B cell (primary cell): ENCODE measurements around the gene STRBP. TPM values are rescaled to one million over a fixed set of nuclear protein-coding genes. Genes with fewer than 3 reads are reported as not detected.

Experiments used
- ATAC-seq: fragments of 200-7000 bp; cut with Tn5 transposase; one replicate; pipeline ENCODE4 v1.10.0; 2021; ENCODE audit warnings: low read depth, mild to moderate bottlenecking, moderate number of reproducible peaks, moderate library complexity
- CTCF ChIA-PET: fragments of 350-600 bp; sonication (Branson Sonifier 250); formaldehyde crosslinking; loops from one replicate; lab custom pipeline; 2021; ENCODE audit warnings: antibody characterized with exemption, inconsistent platforms; lab: Charles Lee
- POLR2A ChIA-PET: fragments of 350-600 bp; sonication (Branson Sonifier 250); formaldehyde crosslinking; loops from one replicate; lab custom pipeline; 2021; ENCODE audit warnings: antibody characterized with exemption; lab: Charles Lee
- DNase-seq: peaks from one replicate; pipeline ENCODE4 v3.0.0; 2013
- H2AFZ ChIP-seq: 2 replicates; pipeline ENCODE4 v1.6.1; 2012; ENCODE audit warnings: mild to moderate bottlenecking, low read depth, low read length; ENCODE audit not compliant: insufficient read depth, poor library complexity, severe bottlenecking
- H3K27ac ChIP-seq, 2 donors: 1 replicate in 1 of 2; 2 replicates in 1 of 2; pipeline ENCODE4 v1.5.1; 2012 to 2013; ENCODE audit warnings: low read length in 2 of 2, mild to moderate bottlenecking in 2 of 2, moderate library complexity in 1 of 2
- H3K27me3 ChIP-seq, 4 experiments: fragments of 200-600 bp in 1 of 4; sonication (generic) in 1 of 4; replicated peaks in 1 of 4; 1 replicate in 2 of 4; 2 replicates in 2 of 4; pipeline versions ENCODE4 v1.6.1 to v1.7.0; 2013 to 2016; ENCODE audit warnings: low read length in 3 of 4, mild to moderate bottlenecking in 2 of 4, mixed read lengths in 1 of 4, moderate library complexity in 1 of 4; ENCODE audit not compliant: insufficient read depth in 4 of 4, control insufficient read depth in 3 of 4; ENCODE audit errors: control extremely low read depth in 1 of 4
- H3K36me3 ChIP-seq, 2 experiments: replicated peaks in 1 of 2; 1 replicate in 1 of 2; 2 replicates in 1 of 2; pipeline versions ENCODE4 v1.6.1 to v1.7.1; 2013; ENCODE audit warnings: low read length in 1 of 2; ENCODE audit not compliant: insufficient read depth in 2 of 2, control insufficient read depth in 1 of 2; ENCODE audit errors: control extremely low read depth in 1 of 2, extremely low read depth in 1 of 2
- H3K4me1 ChIP-seq, 2 donors: fragments of 200-600 bp in 1 of 2; sonication (generic) in 1 of 2; 1 replicate in 1 of 2; 2 replicates in 1 of 2; pipeline versions ENCODE4 v1.5.1 to v1.6.1; 2013 to 2017; ENCODE audit warnings: low read length in 2 of 2; ENCODE audit not compliant: control insufficient read depth in 2 of 2, insufficient read depth in 2 of 2
- H3K4me2 ChIP-seq: replicated peaks from 2 replicates; pipeline ENCODE3; 2012; ENCODE audit warnings: mild to moderate bottlenecking, low read depth, low read length; ENCODE audit not compliant: poor library complexity, severe bottlenecking
- H3K4me3 ChIP-seq, 5 experiments: fragments of 200-600 bp in 1 of 5; sonication (generic) in 1 of 5; 1 replicate in 3 of 5; 2 replicates in 2 of 5; pipeline versions ENCODE4 v1.5.1 to v1.7.0; 2011 to 2016; ENCODE audit warnings: low read length in 4 of 5, mild to moderate bottlenecking in 4 of 5, low read depth in 2 of 5, control low read depth in 1 of 5, moderate library complexity in 1 of 5; ENCODE audit not compliant: insufficient read depth in 1 of 5; ENCODE audit errors: control extremely low read depth in 1 of 5, extremely low read depth in 1 of 5
- H3K79me2 ChIP-seq: fragments of 200-600 bp; sonication (generic); one replicate; pipeline ENCODE4 v1.6.0; 2016; ENCODE audit warnings: low read length; ENCODE audit not compliant: control insufficient read depth, insufficient read depth
- H3K9ac ChIP-seq: fragments of 200-600 bp; sonication (generic); 2 replicates; pipeline ENCODE4 v1.6.1; 2017; ENCODE audit warnings: mild to moderate bottlenecking, low read length, moderate library complexity
- H3K9me3 ChIP-seq, 3 donors: one replicate each; pipeline versions ENCODE4 v1.6.1 to v1.7.1; 2013; ENCODE audit warnings: low read length in 2 of 3; ENCODE audit not compliant: control insufficient read depth in 2 of 3, insufficient read depth in 1 of 3; ENCODE audit errors: control extremely low read depth in 1 of 3
- H4K20me1 ChIP-seq: 2 replicates; pipeline ENCODE4 v1.6.0; 2012; ENCODE audit warnings: mild to moderate bottlenecking, low read length; ENCODE audit not compliant: insufficient read depth, control insufficient read depth, poor library complexity, severe bottlenecking
- H3K27ac Mint-ChIP-seq: one replicate; pipeline ENCODE4 v1.8.0; 2021; ENCODE audit warnings: mixed read lengths
- H3K27me3 Mint-ChIP-seq: one replicate; pipeline ENCODE4 v1.8.0; 2021; ENCODE audit warnings: mixed read lengths
- H3K4me1 Mint-ChIP-seq: one replicate; pipeline ENCODE4 v1.8.0; 2021; ENCODE audit warnings: mixed read lengths
- H3K4me3 Mint-ChIP-seq: one replicate; pipeline ENCODE4 v1.8.0; 2021; ENCODE audit warnings: mixed read lengths
- H3K9me3 Mint-ChIP-seq: one replicate; pipeline ENCODE4 v1.8.0; 2022; ENCODE audit warnings: mixed read lengths; ENCODE audit not compliant: insufficient read depth
- EZH2 ChIP-seq: IDR thresholded peaks from 2 replicates; pipeline ENCODE4 v1.6.1; 2012; ENCODE audit warnings: borderline replicate concordance, low read depth, mild to moderate bottlenecking, moderate library complexity, low read length; ENCODE audit not compliant: insufficient read depth, poor library complexity, severe bottlenecking
- WGBS: methylation state at CpG from one replicate; pipeline ENCODE4 v1.1.5; 2013; ENCODE audit warnings: missing lambda C conversion rate; ENCODE audit not compliant: insufficient coverage; 5-methylcytosine and 5-hydroxymethylcytosine counted together
- intact Hi-C: fragments of 100-400 bp; cut with micrococcal nuclease; formaldehyde crosslinking; loops from one replicate; pipeline ENCODE4 v1.10.0; 2022
- polyA plus RNA-seq: library from polyadenylated mRNA; depleted of rRNA; stranded (reverse); fragments of >200 nt; gene quantifications from 2 replicates; pipeline ENCODE4 v1.2.3, GENCODE V29; 2012
- total RNA-seq, 2 donors: library from RNA; stranded (reverse); fragments of 120-200 nt in 1 of 2; gene quantifications; 1 replicate in 1 of 2; 2 replicates in 1 of 2; pipeline versions ENCODE4 v1.2.3 to v1.2.4, GENCODE V29; 2013 to 2022
- TF ChIP-seq, protein P1 (sequence below): fragments of 200-600 bp; IDR thresholded peaks from one replicate; pipeline ENCODE4 v1.8.0; 2022; ENCODE audit warnings: antibody characterized with exemption, mild to moderate bottlenecking

STRBP gene
- total and polyA plus RNA-seq, 2 donors (not counting 1 experiment from before 2014, with no cell fraction given) = 39.1 to 189 TPM

DNA sequence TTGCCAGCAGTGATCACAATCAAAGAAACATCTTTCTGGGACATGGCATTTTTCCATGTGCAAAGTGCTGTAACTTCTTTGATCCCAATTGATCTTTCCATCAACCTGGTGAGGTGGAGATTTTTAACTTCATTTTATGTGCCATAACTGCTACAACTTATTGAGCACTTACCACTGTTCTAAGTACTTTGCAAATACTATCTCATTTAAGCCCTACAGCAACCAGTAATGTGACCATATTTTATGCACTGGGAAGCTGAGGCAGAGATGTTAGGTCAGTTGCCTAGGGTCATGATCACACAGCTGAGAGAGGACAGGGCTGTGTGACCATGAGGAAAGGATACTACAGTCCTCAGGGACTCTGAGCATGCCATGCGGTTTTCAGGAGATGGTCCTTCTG lies 17.9 kb upstream of the STRBP start:
- intact Hi-C loops = no loop called here
- TF ChIP-seq EZH2 = no peak
- TF ChIP-seq, protein P1, sequence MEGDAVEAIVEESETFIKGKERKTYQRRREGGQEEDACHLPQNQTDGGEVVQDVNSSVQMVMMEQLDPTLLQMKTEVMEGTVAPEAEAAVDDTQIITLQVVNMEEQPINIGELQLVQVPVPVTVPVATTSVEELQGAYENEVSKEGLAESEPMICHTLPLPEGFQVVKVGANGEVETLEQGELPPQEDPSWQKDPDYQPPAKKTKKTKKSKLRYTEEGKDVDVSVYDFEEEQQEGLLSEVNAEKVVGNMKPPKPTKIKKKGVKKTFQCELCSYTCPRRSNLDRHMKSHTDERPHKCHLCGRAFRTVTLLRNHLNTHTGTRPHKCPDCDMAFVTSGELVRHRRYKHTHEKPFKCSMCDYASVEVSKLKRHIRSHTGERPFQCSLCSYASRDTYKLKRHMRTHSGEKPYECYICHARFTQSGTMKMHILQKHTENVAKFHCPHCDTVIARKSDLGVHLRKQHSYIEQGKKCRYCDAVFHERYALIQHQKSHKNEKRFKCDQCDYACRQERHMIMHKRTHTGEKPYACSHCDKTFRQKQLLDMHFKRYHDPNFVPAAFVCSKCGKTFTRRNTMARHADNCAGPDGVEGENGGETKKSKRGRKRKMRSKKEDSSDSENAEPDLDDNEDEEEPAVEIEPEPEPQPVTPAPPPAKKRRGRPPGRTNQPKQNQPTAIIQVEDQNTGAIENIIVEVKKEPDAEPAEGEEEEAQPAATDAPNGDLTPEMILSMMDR = no peak
- peaks cover 4% of the 10 kb centered on the region for H3K4me1 Mint-ChIP-seq
- ChIA-PET CTCF (no interaction called here), POLR2A (no interaction called here)
- Histone ChIP-seq H3K4me3 (no peak overlapping the region), H3K79me2 (no peaks in the 10 kb centered on the region), H2AFZ (no peak overlapping the region), H3K4me2 (no peak overlapping the region), H3K36me3 (no peaks in the 10 kb centered on the region), H4K20me1 (no peaks in the 10 kb centered on the region), H3K4me1 (peaks cover 0 to 7% of the 10 kb centered on the region in 2 donors), H3K27ac (no peak overlapping the region), H3K9ac (no peak overlapping the region), H3K9me3 (no peaks in the 10 kb centered on the region), H3K27me3 (no peaks in the 10 kb centered on the region)
- no peaks in the 10 kb centered on the region for H3K27me3 Mint-ChIP-seq
- no peak overlapping the region for H3K27ac Mint-ChIP-seq
- 90% methylated on average over 1 of the region's 1 CpG for WGBS
- no peaks in the 10 kb centered on the region for H3K9me3 Mint-ChIP-seq
- H3K4me3 Mint-ChIP-seq = no peak overlapping the region
- DNase-seq = no peak
- ATAC-seq = no peak

DNA sequence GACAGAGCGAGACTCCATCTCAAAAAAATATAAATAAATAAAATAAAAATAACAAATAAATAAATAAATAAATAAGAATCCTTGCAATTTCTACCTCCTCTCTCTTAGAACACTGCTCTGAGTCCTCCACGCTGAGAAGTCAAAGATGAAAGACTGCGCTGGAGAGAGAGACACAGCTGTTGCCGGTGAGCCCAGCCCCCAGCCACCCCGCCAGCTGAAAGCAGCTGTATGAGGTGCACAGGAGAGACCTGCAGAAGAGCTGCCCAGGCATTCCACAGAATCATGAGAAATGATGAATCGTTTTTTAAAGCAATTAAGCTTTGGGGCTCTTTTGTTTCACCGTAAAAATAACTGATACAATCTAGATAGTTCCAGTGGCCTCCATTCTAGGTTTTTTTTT lies 16.3 kb upstream of the STRBP start:
- H3K36me3 ChIP-seq = no peaks in the 10 kb centered on the region
- ChIA-PET POLR2A (no interaction called here), CTCF (no interaction called here)
- no peaks in the 10 kb centered on the region for H3K9me3 ChIP-seq
- Mint-ChIP-seq H3K27me3 (no peaks in the 10 kb centered on the region), H3K4me3 (no peak overlapping the region), H3K27ac (no peak overlapping the region), H3K9me3 (no peaks in the 10 kb centered on the region), H3K4me1 (peaks cover 4% of the 10 kb centered on the region)
- H2AFZ ChIP-seq = no peak overlapping the region
- H3K27ac ChIP-seq = no peak overlapping the region
- ATAC-seq = no peak
- no peaks in the 10 kb centered on the region for H3K79me2 ChIP-seq
- no peak overlapping the region for H3K4me3 ChIP-seq
- intact Hi-C loops = no loop called here
- DNase-seq = no peak
- no peak overlapping the region for H3K4me2 ChIP-seq
- peaks cover 0 to 6% of the 10 kb centered on the region in 2 donors for H3K4me1 ChIP-seq
- no peaks in the 10 kb centered on the region for H4K20me1 ChIP-seq
- TF ChIP-seq, protein P1 = no peak
- no peak for TF ChIP-seq EZH2
- WGBS = 94% methylated on average over 6 of the region's 7 CpGs
- H3K27me3 ChIP-seq = no peaks in the 10 kb centered on the region
- no peak overlapping the region for H3K9ac ChIP-seq
